ENCODE measurements around the gene DAZAP1.
"Not testable (repeated sequence)": the region's sequence is repeated elsewhere in the genome, so short reads cannot be mapped to it uniquely, and the experiment has no call there.

The DAZAP1 gene

GRCh38 chr19:1435378-1435989 is 28.1 kb downstream of the DAZAP1 start:
- TF ChIP-seq, protein P1, sequence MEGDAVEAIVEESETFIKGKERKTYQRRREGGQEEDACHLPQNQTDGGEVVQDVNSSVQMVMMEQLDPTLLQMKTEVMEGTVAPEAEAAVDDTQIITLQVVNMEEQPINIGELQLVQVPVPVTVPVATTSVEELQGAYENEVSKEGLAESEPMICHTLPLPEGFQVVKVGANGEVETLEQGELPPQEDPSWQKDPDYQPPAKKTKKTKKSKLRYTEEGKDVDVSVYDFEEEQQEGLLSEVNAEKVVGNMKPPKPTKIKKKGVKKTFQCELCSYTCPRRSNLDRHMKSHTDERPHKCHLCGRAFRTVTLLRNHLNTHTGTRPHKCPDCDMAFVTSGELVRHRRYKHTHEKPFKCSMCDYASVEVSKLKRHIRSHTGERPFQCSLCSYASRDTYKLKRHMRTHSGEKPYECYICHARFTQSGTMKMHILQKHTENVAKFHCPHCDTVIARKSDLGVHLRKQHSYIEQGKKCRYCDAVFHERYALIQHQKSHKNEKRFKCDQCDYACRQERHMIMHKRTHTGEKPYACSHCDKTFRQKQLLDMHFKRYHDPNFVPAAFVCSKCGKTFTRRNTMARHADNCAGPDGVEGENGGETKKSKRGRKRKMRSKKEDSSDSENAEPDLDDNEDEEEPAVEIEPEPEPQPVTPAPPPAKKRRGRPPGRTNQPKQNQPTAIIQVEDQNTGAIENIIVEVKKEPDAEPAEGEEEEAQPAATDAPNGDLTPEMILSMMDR (IDR thresholded peaks at IDR 0.05; ENCODE audit: low read depth, low read length, missing control alignments), result no peak
- H3K4me3 ChIP-seq (ENCODE audit: low read depth, low read length), result no peak overlapping the region
- no peak for DNase-seq (ENCODE audit: low read depth)
- in situ Hi-C loops (cut with HindIII; ENCODE audit: low sequenced_read_pairs), result no loop called here

GRCh38 chr19:1437609-1438008 is 30.2 kb downstream of the DAZAP1 start:
- no peak overlapping the region for H3K4me3 ChIP-seq (ENCODE audit: low read depth, low read length)
- DNase-seq (ENCODE audit: low read depth), result no peak
- TF ChIP-seq, protein P1 (IDR thresholded peaks at IDR 0.05; ENCODE audit: low read depth, low read length, missing control alignments), result no peak
- in situ Hi-C loops (cut with HindIII; ENCODE audit: low sequenced_read_pairs), result no loop called here

DNA sequence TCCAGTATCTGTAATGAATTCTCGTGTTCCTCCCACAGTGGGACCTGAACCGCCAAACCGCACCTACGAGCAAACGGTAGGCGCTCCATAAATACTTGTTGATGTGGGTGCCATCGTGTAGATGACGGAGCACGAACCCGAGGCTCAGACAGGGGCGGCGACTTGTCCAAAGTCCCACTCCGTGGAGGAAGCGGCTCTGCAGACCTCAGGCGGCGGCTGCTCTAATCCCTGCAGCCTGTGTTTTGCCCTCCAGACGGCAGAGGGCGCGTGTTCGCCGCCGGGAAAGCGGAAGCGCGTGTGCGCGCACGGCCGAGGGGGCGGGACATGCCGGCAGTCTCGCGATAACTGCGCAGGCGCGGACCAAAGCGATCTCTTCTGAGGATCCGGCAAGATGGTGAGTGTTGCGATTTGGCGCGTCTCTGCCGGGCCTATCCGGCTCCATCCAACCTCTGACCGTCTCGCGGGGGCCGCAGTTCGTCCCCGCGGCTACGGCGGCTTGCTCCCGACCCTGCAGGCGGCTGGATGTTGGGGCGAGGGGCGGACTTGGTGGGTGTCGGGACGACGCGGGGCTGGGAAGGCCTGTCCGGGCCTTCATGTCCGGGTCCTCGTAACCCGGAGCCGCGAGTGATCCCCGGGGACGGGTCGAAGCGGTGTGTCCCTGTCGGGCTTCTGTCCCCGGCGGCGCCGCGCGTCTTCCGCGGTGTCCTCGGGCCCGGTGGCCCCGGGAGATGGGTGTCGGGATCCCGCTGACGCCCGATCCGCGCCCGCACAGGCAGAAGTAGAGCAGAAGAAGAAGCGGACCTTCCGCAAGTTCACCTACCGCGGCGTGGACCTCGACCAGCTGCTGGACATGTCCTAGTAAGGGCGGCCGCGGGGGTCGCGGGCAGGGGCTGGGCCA is 30.9 kb downstream of the DAZAP1 start, which contains the start of gene RPS15:
TSS of gene RPS15 (plus strand) at position 362 of the 898 bp plus-strand sequence. CDS start at position 392, 30 bp downstream.
- peak within 1 kb of the TSS; percentile 85 for H3K4me3 ChIP-seq (ENCODE audit: low read depth, low read length)
- in situ Hi-C loops (cut with HindIII; ENCODE audit: low sequenced_read_pairs), result no loop called here
- DNase-seq (ENCODE audit: low read depth), result peak; percentile 87
- TF ChIP-seq, protein P1 (IDR thresholded peaks at IDR 0.05; ENCODE audit: low read depth, low read length, missing control alignments), result peak; percentile 89

DNA sequence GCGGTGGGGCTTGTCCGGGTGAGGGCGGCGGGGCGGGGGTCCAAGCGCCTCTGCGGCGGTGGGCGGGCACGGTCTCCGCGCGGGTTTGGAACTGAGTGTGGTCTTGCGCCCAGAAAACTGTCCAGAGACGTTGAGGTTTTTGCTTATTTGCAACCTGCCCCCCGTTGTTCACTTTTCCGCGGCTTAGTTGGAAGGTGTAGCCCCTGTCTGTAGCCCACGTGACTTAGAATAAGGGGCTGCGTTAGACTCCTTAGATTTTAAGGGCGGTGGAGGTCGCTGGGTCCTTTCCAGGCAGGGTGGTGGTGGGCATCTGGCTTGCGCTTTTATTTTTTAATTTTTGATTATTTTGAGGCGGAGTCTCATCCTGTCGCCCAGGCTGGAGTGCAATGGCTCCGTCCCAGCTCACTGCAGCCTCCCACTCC is 31.6 kb downstream of the DAZAP1 start:
- in situ Hi-C loops (cut with HindIII; ENCODE audit: low sequenced_read_pairs), result no loop called here

GRCh38 chr19:1439525-1440417 is 32.4 kb downstream of the DAZAP1 start:
- in situ Hi-C loops (cut with HindIII; ENCODE audit: low sequenced_read_pairs); DNase-seq (ENCODE audit: low read depth): not testable (repeated sequence)
- peak overlapping the region; percentile 85 for H3K4me3 ChIP-seq (ENCODE audit: low read depth, low read length)

More for the DNA sequence above, 31.6 kb downstream of the DAZAP1 start:
- DNase-seq (ENCODE audit: low read depth), result no peak
- H3K4me3 ChIP-seq (ENCODE audit: low read depth, low read length), result peak overlapping the region; percentile 85
- TF ChIP-seq, protein P1 (IDR thresholded peaks at IDR 0.05; ENCODE audit: low read depth, low read length, missing control alignments), result no peak

GRCh38 chr19:1440418-1440801 is 33.0 kb downstream of the DAZAP1 start:
- TF ChIP-seq, protein P1 (IDR thresholded peaks at IDR 0.05; ENCODE audit: low read depth, low read length, missing control alignments), result no peak
- in situ Hi-C loops (cut with HindIII; ENCODE audit: low sequenced_read_pairs), result no loop called here
- DNase-seq (ENCODE audit: low read depth), result no peak

More at GRCh38 chr19:1440418-1440801, 33.0 kb downstream of the DAZAP1 start:
- no peak overlapping the region for H3K4me3 ChIP-seq (ENCODE audit: low read depth, low read length)
